NCI-H774 (cell line): ENCODE data around the gene NEDD4L.

ENCODE experiments used
- DNase-seq: peaks from one replicate; lab custom pipeline; 2025; lab: John Stamatoyannopoulos, UW

The NEDD4L gene

GRCh38 chr18:58119819-58120218, 75.8 kb downstream of the NEDD4L start:
- no peak for DNase-seq

DNA sequence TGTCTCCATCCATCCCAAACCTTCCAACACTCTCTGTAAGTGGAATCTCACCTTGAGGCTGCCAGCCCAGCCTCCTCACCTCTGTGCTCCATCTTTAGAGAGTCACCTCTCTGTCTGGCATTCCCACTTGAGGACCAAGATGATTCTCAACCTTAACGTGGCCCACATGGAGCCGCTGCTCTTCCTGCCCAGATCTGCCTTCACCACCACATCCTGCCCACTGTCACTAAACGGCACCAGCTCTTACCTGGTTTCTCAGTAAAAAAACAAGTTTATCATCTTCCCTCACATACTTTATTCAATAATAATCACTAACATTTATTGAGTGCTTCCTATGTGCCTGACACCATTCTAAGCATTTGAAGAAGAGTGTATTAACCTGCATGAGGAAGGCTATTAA, 80.4 kb downstream of the NEDD4L start:
- no peak for DNase-seq

- no peak for DNase-seq
These were observed 81.2 kb downstream of the NEDD4L start for GRCh38 chr18:58125183-58125582.

- no peak for DNase-seq
These were observed 81.7 kb downstream of the NEDD4L start for GRCh38 chr18:58125756-58126155.

DNA sequence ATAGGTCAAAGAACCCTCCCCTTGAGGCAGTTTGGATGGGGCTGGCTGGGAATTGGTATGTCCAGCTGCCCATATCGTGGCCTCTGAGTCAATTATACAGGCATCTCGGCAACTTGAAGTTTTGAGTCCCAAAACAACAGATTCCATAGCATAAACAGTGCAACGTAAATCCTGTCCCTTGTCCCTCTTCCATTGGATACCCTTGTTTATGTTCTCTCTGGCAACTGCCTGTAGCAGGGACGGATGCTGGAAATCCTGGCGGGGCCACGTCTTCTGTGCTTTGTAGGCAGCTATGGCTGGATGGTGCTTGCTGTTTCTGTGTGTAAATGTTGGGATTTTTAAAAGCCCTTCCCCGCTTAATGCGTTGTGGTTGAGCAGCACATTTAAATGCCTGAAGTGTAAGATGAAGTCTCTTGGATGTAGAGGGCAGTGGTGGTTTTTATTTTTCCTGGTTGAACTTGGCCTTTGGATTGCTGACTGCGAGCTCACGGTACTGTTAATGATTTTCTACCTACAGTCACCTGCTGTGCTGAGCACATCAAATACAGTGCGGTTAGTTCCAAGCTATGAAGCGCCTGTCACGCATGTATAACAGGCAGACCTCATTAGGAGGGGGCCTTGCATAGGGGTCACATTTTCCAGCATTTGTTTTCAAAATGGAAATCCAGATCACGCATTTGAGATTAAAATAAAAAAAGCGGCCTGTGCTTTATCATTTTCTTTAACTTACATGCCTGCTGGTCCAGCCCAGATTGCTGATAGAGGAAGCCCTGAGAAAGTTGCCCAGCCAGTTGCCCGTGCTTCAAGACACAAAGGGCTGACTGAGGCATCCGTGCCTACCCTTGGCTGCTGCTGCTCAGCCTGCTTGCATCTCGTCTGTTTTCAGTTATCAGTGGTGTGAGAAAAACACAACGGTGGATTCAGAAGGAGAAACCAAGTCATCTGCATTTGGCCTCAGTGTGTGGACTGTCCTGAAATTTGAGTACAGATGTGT, 84.7 kb downstream of the NEDD4L start:
- no peak for DNase-seq

GRCh38 chr18:58132595-58133261, 88.7 kb downstream of the NEDD4L start:
- DNase-seq, result no peak

- DNase-seq, result no peak
These were observed 91.2 kb downstream of the NEDD4L start for GRCh38 chr18:58135183-58135641.

GRCh38 chr18:58135701-58136331, 91.8 kb downstream of the NEDD4L start:
- DNase-seq, result peak; percentile 14

- DNase-seq, result no peak
These were observed 92.9 kb downstream of the NEDD4L start for GRCh38 chr18:58136879-58137278.

GRCh38 chr18:58139459-58140386, 95.7 kb downstream of the NEDD4L start:
- DNase-seq, result no peak

- DNase-seq, result no peak
These were observed 96.6 kb downstream of the NEDD4L start for GRCh38 chr18:58140387-58141325.

DNA sequence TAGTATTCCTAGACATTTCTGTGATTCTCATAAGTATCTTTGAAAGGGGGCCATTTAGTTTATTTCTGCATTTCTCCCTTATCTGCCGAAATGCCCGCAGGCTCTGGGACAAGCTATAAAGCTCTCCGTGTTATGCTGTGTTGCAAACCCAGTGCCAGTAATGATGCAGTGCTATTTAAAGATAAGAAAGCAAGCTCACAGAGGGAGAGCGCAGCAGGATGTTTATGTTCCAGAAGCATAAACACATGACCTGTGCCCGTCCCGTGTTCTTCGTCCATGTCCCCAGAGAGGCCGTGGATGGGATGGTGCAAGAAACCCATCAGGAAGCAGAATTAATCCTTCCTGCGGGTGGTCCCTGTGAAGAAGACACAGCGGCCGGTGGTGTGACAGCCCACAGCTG, 99.4 kb downstream of the NEDD4L start:
- no peak for DNase-seq

DNA sequence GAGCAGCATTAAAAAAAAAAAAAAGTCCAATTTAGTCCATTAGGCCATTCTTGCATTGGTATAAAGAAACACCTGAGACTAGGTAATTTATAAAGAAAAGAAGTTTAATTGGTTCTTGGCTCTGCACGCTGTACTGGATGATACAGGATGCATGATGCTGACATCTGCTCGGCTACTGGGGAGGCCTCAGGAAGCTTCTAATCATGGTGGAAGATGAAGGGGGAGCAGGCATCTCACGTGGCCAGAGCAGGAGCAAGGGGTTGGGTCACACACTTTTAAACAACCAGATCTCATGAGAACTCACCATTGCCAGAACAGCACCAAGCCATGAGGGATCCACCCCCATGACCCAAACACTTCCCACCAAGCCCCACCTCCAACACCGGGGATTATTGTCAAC, 100.1 kb downstream of the NEDD4L start:
- no peak for DNase-seq

DNA sequence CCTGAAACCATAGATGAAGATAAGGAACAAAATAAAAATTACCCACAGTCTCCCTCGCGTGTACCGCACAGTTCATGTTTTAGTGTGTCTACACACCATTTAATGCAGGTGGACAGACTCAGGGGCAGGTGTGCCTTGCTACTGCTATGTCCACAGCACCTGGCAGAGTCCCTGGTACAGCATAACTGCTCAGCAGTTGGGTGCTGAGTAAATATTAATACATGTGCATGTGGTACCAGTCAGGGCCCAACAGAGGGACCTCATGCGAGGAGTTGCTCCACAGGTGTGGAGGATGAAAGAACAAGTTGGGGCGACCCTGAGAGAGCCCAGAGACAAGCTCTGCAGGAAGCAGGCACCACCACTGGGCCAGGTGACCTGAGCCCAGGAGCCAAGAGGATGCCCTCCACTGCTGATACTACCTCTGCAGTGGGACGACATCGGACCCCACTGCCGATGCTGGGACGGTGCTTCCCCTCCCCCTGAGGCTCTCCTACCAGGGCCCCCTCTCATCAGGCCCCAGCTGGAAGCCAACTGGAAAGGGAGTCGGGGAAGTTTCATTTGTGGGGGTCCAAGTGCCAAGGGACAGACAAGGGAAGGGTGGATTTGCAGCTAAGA, 100.8 kb downstream of the NEDD4L start:
- DNase-seq, result peak; percentile 67

DNA sequence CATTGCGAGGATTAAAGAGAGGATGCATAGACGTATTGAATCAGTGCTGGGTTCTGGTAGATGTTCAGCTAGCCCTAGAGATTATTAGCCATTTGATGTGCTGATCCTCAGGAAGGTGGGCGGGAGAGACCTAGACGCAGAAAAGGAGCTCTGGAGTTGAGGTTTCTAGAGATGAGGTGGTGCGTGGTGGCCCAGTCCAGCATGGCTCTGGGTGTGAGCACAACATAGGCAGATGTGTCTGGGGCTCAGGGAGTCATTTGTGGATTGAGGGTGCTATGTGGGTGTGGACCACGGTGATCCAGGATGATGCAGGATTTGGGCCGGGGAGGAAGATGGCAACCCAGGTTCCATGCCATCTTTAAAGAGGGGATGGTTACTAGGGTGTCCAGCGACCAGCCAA, 102.1 kb downstream of the NEDD4L start:
- DNase-seq, result no peak

GRCh38 chr18:58148954-58149471, 105.0 kb downstream of the NEDD4L start:
- DNase-seq, result no peak

DNA sequence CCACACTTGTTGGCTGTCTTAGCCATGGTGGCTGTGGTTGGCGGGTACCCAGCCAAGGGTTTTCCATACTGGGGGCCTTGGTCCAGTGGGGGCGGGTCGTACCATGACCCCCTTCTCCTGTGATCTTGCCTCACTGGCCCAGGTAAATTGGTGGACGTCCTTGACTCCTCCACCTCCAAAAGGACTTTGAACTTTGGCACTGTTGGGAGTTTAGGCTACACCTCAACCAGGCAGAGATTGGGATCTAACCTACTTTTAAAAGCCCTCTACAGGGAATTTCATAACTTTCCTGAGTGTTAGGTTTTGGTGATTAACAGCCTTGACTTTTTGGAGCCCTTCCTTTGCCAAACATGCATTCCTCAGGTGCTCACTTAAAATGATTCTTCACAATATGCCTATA, 106.7 kb downstream of the NEDD4L start:
- no peak for DNase-seq

DNA sequence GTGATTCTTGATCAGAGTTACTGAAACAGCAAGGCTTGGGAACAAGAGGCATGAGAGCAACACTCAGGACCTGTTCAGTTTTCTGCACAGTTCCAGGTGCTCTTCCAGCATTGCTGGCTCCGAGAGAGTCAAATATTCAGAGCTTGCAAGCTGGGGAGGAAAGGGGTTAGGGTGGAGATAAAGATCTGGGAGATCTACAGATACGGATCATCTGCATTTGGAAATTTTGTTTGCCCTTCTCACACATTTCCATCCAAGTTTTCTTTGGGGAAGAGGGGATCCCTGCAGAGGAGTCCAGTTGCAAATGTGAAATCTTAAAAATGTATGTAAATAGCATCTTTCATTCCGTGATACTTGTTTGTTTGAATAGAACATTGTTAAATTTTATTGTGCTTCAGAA, 108.2 kb downstream of the NEDD4L start:
- DNase-seq, result no peak

DNA sequence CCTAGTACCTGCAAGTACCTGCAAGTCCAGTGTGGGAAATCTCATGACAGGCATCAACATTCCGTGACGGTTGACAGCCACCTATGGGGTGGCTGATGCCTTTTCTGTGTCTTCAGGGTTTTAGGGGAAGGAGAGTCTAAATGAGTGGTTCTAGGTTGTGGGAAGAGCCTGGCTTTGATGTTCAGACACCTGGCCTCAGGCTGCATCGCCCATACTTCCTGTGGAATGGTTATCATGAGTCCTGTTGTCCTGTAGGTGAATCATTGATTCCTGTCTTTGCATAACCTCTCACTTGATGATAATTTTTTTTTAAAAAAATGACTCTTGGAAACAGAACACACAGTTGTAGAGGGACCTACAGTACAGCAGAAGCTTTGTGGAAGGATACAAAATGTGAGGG, 108.9 kb downstream of the NEDD4L start:
- no peak for DNase-seq

DNA sequence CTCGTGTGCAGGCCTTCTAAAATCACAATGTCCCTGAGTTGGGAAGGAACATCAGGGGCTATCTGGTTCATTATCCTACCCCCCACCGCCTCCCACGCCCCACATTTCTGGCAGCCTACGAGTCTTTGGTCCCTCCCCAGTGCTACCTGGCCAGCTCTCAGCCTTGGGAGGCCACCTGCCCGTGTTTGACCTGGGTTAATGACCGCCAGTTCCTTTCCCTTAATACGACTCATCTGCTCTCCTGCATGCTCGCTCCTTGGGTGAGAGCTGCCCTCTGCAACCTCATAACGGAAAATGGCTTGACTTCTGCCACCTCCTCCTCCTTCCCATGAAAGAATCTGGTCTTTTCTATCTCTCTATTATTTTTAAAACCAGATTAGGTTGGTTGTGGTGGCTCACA, 112.5 kb downstream of the NEDD4L start:
- no peak for DNase-seq
